Fibroblast of the aortic adventitia (primary cell): ENCODE measurements around the gene GIPC3. TPM values are rescaled to one million over a fixed set of nuclear protein-coding genes. Genes with fewer than 3 reads are reported as not detected.
A peak's percentile ranks its signal among the peaks of the same experiment; 100 is the strongest.

ENCODE experiments used
- DNase-seq: peaks from one replicate; pipeline ENCODE4 v3.0.0-alpha.2; 2010; ENCODE audit warnings: low read depth
- H3K4me3 ChIP-seq: 2 replicates; pipeline ENCODE4 v1.5.1; 2011; ENCODE audit warnings: low read depth, mild to moderate bottlenecking, control low read depth, low read length, moderate library complexity
- total RNA-seq: library from RNA; depleted of rRNA; stranded (reverse); fragments of >200 nt; gene quantifications from 2 replicates; pipeline ENCODE4 v1.2.3, GENCODE V29; 2012; ENCODE audit warnings: low replicate concordance
- TF ChIP-seq, protein P1 (sequence below): IDR thresholded peaks from 2 replicates; pipeline ENCODE4 v1.5.1; 2011; ENCODE audit warnings: mild to moderate bottlenecking, low read length, control low read depth, inconsistent platforms; ENCODE audit not compliant: insufficient read depth

GIPC3 gene
- total RNA-seq, 1 donor: under 0.01 TPM

DNA sequence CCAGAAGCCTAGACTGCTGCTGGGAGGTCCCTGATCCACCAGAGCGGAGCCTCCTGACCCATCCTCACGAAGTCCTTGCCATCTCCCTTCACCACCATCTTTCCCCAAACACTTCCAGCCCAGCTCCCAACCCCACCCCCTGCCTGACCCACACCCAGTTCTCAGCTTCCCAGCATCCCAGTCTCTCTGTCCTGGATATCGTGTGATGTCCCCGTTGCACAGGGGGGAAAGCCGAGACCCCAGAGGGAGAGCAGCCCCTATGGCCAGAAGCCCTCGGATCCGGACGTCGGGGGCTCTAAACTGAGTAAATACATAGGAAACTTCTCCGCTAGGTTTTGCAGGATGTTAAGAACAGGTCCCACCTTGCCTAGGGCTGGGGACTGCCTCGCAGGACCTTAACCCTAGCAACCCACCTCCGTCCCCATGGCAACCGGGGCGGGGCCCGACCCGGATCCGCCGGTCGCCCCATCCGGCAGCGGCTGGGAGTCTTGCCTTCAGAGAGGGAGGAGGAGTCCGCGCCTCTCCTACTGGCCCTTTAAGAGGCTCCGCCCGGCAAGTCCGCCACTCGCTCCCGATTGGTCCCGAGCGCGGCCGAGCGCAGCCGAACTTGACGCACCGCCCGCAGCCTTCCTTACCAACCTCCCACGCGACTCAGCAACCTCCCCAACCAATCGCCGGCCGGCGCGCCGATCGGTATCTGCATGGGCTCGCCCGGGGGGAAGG, 13.0 kb upstream of the GIPC3 start:
- TF ChIP-seq, protein P1, sequence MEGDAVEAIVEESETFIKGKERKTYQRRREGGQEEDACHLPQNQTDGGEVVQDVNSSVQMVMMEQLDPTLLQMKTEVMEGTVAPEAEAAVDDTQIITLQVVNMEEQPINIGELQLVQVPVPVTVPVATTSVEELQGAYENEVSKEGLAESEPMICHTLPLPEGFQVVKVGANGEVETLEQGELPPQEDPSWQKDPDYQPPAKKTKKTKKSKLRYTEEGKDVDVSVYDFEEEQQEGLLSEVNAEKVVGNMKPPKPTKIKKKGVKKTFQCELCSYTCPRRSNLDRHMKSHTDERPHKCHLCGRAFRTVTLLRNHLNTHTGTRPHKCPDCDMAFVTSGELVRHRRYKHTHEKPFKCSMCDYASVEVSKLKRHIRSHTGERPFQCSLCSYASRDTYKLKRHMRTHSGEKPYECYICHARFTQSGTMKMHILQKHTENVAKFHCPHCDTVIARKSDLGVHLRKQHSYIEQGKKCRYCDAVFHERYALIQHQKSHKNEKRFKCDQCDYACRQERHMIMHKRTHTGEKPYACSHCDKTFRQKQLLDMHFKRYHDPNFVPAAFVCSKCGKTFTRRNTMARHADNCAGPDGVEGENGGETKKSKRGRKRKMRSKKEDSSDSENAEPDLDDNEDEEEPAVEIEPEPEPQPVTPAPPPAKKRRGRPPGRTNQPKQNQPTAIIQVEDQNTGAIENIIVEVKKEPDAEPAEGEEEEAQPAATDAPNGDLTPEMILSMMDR: no peak
- H3K4me3 ChIP-seq: peak overlapping the region; percentile 76
- peak; percentile 99 for DNase-seq

DNA sequence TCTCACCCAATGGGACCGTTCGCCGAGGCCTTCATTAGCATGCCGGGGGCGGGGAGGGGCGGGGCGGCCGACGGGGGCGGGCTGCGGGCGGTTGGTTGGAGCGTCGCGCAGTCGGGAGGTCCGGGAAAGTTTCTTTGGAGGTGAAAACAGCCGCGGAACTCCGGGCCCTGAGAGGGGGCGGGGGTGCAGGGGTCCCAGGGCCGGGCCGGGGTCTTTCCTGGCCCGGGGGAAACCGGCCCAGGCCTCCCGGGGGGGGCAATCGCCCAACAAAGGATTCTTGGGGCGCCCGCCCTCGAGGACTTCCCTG, 12.5 kb upstream of the GIPC3 start, which contains the start of gene HMG20B:
HMG20B (plus strand) TSS at position 90 of the 307 bp plus-strand sequence. CDS start 366 bp downstream, outside the sequence.
- H3K4me3 ChIP-seq: peak within 1 kb of the TSS; percentile 81
- TF ChIP-seq, protein P1: no peak
- no peak for DNase-seq

DNA sequence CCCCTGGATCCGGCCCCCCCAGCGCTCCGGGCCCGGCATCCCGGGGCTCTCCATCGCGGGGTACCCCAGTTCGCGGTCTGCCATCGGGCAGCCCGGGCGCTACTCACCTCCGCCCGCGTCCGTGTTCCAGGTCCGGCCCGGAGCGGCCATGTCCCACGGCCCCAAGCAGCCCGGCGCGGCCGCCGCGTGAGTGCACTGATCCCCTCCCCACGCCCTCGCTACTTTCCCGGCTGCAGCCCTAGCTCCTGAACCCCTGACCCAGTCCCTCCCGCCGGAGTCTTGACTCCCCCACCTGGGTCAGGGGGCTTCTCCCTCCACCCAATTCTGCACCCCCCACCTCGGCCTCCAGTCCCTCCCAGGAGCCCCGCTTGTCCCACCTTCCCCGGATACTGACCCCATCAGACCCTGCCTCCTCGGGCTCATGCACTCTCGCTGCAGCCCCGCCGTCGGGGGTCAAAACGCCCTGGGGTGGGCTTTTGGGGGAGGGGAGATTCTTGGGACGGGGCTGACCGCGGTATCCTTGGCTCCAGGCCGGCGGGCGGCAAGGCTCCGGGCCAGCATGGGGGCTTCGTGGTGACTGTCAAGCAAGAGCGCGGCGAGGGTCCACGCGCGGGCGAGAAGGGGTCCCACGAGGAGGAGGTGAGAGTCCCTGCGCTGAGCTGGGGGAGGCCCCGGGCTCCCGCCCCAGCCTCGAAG, 12.0 kb upstream of the GIPC3 start:
- TF ChIP-seq, protein P1: no peak
- DNase-seq: no peak
- H3K4me3 ChIP-seq: peak overlapping the region; percentile 81

DNA sequence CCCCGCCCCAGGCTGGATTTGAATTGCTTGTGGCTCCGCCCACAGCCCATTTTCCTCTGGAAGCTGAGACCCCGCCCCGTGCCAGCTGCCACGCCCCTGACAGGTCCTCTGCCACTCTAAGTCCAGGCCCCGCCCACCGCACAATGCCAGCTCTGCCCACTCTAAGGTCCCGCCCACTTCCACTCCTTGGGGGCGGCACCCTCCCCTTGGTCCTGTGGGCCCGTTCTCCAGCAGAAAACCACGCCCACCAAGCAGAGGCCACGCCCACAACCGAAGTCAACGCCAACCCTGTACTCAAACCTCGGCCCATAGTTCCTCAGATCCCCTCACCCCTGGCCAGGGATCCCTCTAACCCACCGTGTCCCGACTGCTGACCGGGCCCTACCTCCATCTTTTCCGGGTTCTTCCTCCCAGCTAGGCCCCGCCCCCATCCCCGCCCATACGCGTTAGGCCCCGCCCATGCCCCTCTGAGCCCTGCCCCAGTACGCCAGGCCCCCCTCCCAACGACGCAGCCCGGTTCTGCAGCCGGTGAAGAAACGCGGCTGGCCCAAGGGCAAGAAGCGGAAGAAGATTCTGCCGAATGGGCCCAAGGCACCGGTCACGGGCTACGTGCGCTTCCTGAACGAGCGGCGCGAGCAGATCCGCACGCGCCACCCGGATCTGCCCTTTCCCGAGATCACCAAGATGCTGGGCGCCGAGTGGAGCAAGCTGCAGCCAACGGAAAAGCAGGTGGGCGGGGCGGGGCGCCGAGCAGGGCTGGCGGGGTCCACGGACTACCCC, 11.2 kb upstream of the GIPC3 start:
- DNase-seq: peak; percentile 89
- H3K4me3 ChIP-seq: peak overlapping the region; percentile 81
- TF ChIP-seq, protein P1: no peak

DNA sequence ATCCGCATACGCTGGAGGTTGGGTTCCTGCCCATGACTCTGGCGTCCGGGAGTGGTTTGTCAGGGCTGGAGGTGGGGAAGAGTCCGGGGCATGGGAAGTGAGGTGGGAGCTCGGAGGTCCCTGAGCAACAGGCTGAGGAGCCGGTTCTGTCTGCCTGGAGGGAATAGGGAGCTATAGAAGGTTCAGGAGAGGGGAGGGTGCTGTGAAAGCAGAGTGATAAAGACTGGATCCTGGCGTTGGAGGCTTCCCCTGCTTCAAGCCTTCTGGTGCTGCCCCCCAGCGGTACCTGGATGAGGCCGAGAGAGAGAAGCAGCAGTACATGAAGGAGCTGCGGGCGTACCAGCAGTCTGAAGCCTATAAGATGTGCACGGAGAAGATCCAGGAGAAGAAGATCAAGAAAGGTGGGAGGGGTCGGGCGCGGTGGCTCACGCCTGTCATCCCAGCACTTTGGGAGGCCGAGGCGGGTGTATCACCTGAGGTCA, 10.0 kb upstream of the GIPC3 start:
- no peak for DNase-seq
- H3K4me3 ChIP-seq: no peak overlapping the region
- TF ChIP-seq, protein P1: peak; percentile 36

DNA sequence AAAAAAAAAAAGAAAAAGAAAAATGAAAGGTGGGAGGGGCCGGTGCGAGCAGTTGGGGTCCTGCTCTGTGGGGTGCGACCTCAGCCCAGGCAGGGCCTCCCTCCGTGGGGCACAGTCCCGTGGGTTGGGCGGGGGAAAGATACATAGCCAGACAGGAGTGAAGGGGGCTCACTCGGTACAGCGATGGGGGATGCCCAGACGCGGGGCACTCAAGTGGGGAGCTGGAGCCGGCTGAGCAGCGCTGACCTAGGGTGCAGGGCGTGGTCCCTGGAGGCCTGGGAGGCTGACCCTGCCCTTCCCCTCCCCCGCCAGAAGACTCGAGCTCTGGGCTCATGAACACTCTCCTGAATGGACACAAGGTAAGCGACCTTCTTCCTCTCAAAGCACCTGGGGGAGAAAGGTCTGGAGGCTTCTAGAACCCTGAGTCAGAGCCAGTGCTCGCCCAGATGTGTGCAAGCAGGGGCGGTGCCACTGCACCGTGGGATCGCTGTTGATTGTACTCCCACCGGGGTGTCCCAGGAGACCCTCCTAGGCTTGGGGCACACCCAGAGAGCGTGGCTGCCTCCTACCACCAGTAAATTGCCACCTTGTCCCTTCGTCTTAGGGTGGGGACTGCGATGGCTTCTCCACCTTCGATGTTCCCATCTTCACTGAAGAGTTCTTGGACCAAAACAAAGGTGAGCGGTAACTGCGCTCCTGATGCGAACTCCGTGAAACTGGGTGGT, 9.2 kb upstream of the GIPC3 start:
- DNase-seq: no peak
- no peak overlapping the region for H3K4me3 ChIP-seq
- TF ChIP-seq, protein P1: no peak
